NT2/D1 (cell line): ENCODE data around the gene GUCY2F.

Source experiments
- SUZ12 ChIP-seq: IDR thresholded peaks from 2 replicates; pipeline ENCODE4 v1.6.1; 2011; ENCODE audit not compliant: insufficient read length, insufficient read depth; ENCODE audit errors: extremely low read depth
- YY1 ChIP-seq: IDR thresholded peaks from 2 replicates; pipeline ENCODE4 v1.6.1; 2011; ENCODE audit not compliant: insufficient read length, insufficient read depth
- ZNF274 ChIP-seq: IDR thresholded peaks from 2 replicates; pipeline ENCODE4 v1.6.1; 2011; ENCODE audit warnings: mild to moderate bottlenecking, low read depth, low read length

GRCh38 chrX:109498434-109498833 is 16.5 kb upstream of the GUCY2F start:
- no peak for TF ChIP-seq ZNF274
- TF ChIP-seq YY1, result no peak
- TF ChIP-seq SUZ12, result no peak
